Lower leg skin (tissue), 4 donors: Measurements from ENCODE around the gene AP5B1. TPM values are rescaled to one million over a fixed set of nuclear protein-coding genes. Genes with fewer than 3 reads are reported as not detected.
A peak's percentile ranks its signal among the peaks of the same experiment; 100 is the strongest.

ENCODE experiments used
- DNase-seq, 2 donors: peaks; one replicate each; pipeline ENCODE4 v3.0.0-alpha.2; 2019; ENCODE audit warnings: low spot score in 2 of 2
- H3K4me3 ChIP-seq: fragments of 200-600 bp; sonication (generic); 2 replicates; pipeline ENCODE4 v1.5.1; 2017; ENCODE audit warnings: mild to moderate bottlenecking, low read depth; ENCODE audit not compliant: poor library complexity, severe bottlenecking
- CTCF ChIP-seq, 3 donors: fragments of 450-650 bp; IDR thresholded peaks; one replicate each; pipeline ENCODE4 v1.5.1; 2016; ENCODE audit warnings: antibody characterized with exemption in 3 of 3, mild to moderate bottlenecking in 3 of 3, moderate library complexity in 2 of 3
- POLR2A ChIP-seq, 2 donors: fragments of 450-650 bp; IDR thresholded peaks; one replicate each; pipeline ENCODE4 v1.6.1; 2016 to 2017; ENCODE audit warnings: antibody characterized with exemption in 2 of 2, mild to moderate bottlenecking in 1 of 2, moderate library complexity in 1 of 2
- WGBS, 2 donors: methylation state at CpG; one replicate each; pipeline ENCODE4 v1.1.5; 2018; 5-methylcytosine and 5-hydroxymethylcytosine counted together
- intact Hi-C: fragments of 100-400 bp; cut with DNase I; formaldehyde crosslinking; loops from one replicate; pipeline ENCODE4 v1.15.0; 2023; ENCODE audit warnings: low total_unique reads
- total RNA-seq, 4 donors: library from RNA; depleted of rRNA; stranded (reverse); fragments of >200 nt; gene quantifications; one replicate each; pipeline ENCODE4 v1.1.0, GENCODE V29; 2016

AP5B1 gene
- 10 to 100 TPM; 32.2 to 44.3 (median 39.7) TPM for total RNA-seq

GRCh38 chr11:65780770-65781151 lies at the start of gene AP5B1:
Gene AP5B1 (minus strand): TSS chr11:65780976. CDS start chr11:65780591, 385 bp downstream.
- TF ChIP-seq POLR2A (IDR thresholded peaks at IDR 0.05) (no peak), CTCF (IDR thresholded peaks at IDR 0.05) (no peak)
- peak in 1 of 2 donors; percentile 91 for DNase-seq
- H3K4me3 ChIP-seq: peak within 1 kb of the TSS; percentile 76
- WGBS, 2 donors: 1% methylated on average over 24 of the region's 59 CpGs; no CpG with 5 or more reads in 1 of the 2 donors
- intact Hi-C loops: no loop called here

GRCh38 chr11:65829459-65829858 lies 48.7 kb upstream of the AP5B1 start:
- 71 to 78% methylated on average over 4 of the region's 4 CpGs for WGBS, 2 donors
- intact Hi-C loops: loop anchor here (10.0 kb wide), 1 partner anchor 55 kb away; no protein-coding TSS in a partner anchor
- no peak overlapping the region for H3K4me3 ChIP-seq
- TF ChIP-seq CTCF (IDR thresholded peaks at IDR 0.05) (no peak), POLR2A (IDR thresholded peaks at IDR 0.05) (no peak)
- no peak for DNase-seq

GRCh38 chr11:65826984-65827735 lies 46.4 kb upstream of the AP5B1 start:
- intact Hi-C loops: loop anchor here (10.0 kb wide), 1 partner anchor 52 kb away; no protein-coding TSS in a partner anchor
- DNase-seq: no peak
- H3K4me3 ChIP-seq: no peak overlapping the region
- TF ChIP-seq POLR2A (IDR thresholded peaks at IDR 0.05) (no peak), CTCF (IDR thresholded peaks at IDR 0.05) (no peak)
- WGBS, 2 donors: 87 to 88% methylated on average over 8 of the region's 8 CpGs

GRCh38 chr11:65822776-65823528 lies 42.2 kb upstream of the AP5B1 start:
- intact Hi-C loops: loop anchor here (10.0 kb wide), 1 partner anchor 48 kb away; no protein-coding TSS in a partner anchor
- WGBS, 2 donors: 78 to 87% methylated on average over 15 of the region's 15 CpGs
- no peak for DNase-seq
- TF ChIP-seq CTCF (IDR thresholded peaks at IDR 0.05): no peak
- no peak overlapping the region for H3K4me3 ChIP-seq

- no peak for DNase-seq
- H3K4me3 ChIP-seq: no peak overlapping the region
- no peak for TF ChIP-seq CTCF (IDR thresholded peaks at IDR 0.05)
- TF ChIP-seq POLR2A (IDR thresholded peaks at IDR 0.05): no peak
- intact Hi-C loops: loop anchor here (10.0 kb wide), 1 partner anchor 46 kb away; no protein-coding TSS in a partner anchor
- 64 to 82% methylated on average over 8 of the region's 8 CpGs for WGBS, 2 donors
Measured at GRCh38 chr11:65821107-65821506, 40.3 kb upstream of the AP5B1 start.
